ENCODE measurements around the gene TPGS1.

The TPGS1 gene

GRCh38 chr19:497869-498510 lies 9.3 kb upstream of the TPGS1 start:
- TF ChIP-seq CTCF (IDR thresholded peaks at IDR 0.05) (no peak), ZFX (IDR thresholded peaks at IDR 0.05; ENCODE audit: borderline replicate concordance) (no peak)

GRCh38 chr19:498511-498891 lies 8.8 kb upstream of the TPGS1 start:
- no peak overlapping the region for H3K27ac ChIP-seq
- TF ChIP-seq ZFX (IDR thresholded peaks at IDR 0.05; ENCODE audit: borderline replicate concordance): no peak
- TF ChIP-seq CTCF (IDR thresholded peaks at IDR 0.05): no peak

More at GRCh38 chr19:497869-498510, 9.3 kb upstream of the TPGS1 start:
- no peak overlapping the region for H3K27ac ChIP-seq

DNA sequence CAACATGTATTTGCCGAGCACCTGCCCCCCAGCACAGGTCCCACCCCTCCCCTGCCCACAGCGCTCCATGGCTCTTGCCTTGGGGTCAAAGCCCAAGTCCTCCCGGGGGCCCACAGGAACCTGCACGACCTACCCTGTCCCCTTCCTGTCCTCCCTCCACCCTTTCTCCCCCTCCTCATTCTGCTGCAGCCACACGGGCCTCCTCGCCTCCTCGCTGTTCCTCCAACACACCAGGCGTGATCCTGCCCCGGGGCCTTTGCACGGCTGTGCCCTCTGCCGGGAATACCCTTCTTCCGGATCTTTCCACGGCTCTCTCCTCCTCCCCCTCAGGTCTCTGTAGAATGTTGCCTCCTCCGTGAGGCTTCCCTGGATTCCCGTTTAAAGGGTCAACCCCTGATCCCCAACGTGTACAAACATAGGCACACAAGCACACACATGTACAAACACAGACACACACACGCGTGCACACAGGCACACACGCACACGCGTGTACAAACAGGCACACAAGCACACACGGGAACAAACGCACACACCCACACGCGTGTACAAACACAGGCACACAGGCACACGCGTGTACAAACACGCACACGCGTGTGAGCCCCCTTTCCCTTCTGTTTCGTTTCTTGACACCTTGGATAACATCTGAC lies 8.2 kb upstream of the TPGS1 start:
- no peak overlapping the region for H3K27ac ChIP-seq
- TF ChIP-seq ZFX (IDR thresholded peaks at IDR 0.05; ENCODE audit: borderline replicate concordance) (no peak), CTCF (IDR thresholded peaks at IDR 0.05) (no peak)

- no peak overlapping the region for H3K27ac ChIP-seq
- no peak for TF ChIP-seq CTCF (IDR thresholded peaks at IDR 0.05)
- TF ChIP-seq ZFX (IDR thresholded peaks at IDR 0.05; ENCODE audit: borderline replicate concordance): no peak
Measured at GRCh38 chr19:501646-502045, 5.7 kb upstream of the TPGS1 start.

DNA sequence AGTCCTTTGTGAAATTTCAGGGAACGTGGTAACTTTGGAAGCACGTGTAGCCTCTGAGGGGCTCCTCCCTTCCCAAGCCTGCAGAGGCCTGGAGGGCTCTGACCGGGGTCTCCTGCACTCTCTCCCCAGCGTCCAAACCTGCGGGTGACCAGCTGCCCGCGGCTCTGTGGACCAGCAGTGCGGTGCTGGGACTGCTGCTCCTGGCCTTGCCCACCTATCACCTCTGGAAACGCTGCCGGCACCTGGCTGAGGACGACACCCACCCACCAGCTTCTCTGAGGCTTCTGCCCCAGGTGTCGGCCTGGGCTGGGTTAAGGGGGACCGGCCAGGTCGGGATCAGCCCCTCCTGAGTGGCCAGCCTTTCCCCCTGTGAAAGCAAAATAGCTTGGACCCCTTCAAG lies 2.7 kb upstream of the TPGS1 start:
- H3K27ac ChIP-seq: no peak overlapping the region
- TF ChIP-seq ZFX (IDR thresholded peaks at IDR 0.05; ENCODE audit: borderline replicate concordance) (no peak), CTCF (IDR thresholded peaks at IDR 0.05) (no peak)

GRCh38 chr19:506404-507285 lies 652 bp upstream of the TPGS1 start:
- H3K27ac ChIP-seq: peak overlapping the region; percentile 94
- TF ChIP-seq ZFX (IDR thresholded peaks at IDR 0.05; ENCODE audit: borderline replicate concordance): no peak
- peak; percentile 96 for TF ChIP-seq CTCF (IDR thresholded peaks at IDR 0.05)

Data from 22Rv1 (cell line).